ENCODE data around the gene ANKRD6.
"Not testable (repeated sequence)": the region's sequence is repeated elsewhere in the genome, so short reads cannot be mapped to it uniquely, and the experiment has no call there.

The ANKRD6 gene

GRCh38 chr6:89432875-89433251 lies at the start of gene ANKRD6:
Gene ANKRD6 (plus strand): TSS chr6:89433152. CDS start chr6:89566977, 133,825 bp downstream.
- no peak for DNase-seq (ENCODE audit: low read depth, low spot score)
- H3K27ac ChIP-seq = no peak within 1 kb of the TSS

DNA sequence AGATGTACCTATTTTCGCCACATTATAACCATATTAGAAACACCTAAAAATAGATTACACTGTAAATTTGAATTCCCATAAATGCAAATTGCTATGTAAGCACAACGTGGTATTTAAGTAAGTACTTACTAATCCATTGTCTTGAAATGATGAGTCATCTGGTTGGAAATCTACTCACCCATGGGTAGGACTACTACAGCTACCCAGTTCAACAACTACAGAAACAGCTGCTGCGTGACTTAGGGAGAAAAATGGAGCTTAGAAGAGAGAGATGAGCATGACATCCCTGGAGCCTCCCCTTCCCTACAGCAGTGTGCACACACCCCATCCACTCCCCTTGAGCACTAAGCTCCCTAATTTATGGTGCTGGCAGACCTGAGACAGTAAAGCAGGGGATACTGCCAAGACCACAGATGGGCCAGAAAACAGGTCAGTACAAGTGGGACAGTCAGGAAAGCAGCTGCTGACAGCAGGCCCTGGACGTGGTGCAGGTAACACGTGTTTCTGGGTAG lies 47.7 kb upstream of the ANKRD6 start:
- peak; percentile 86 for DNase-seq (ENCODE audit: low read depth, low spot score)
- H3K27ac ChIP-seq = peak overlapping the region; percentile 20

- no peak for DNase-seq (ENCODE audit: low read depth, low spot score)
- H3K27ac ChIP-seq = peak overlapping the region; percentile 20
Measured at GRCh38 chr6:89385846-89386245, 47.1 kb upstream of the ANKRD6 start.

DNA sequence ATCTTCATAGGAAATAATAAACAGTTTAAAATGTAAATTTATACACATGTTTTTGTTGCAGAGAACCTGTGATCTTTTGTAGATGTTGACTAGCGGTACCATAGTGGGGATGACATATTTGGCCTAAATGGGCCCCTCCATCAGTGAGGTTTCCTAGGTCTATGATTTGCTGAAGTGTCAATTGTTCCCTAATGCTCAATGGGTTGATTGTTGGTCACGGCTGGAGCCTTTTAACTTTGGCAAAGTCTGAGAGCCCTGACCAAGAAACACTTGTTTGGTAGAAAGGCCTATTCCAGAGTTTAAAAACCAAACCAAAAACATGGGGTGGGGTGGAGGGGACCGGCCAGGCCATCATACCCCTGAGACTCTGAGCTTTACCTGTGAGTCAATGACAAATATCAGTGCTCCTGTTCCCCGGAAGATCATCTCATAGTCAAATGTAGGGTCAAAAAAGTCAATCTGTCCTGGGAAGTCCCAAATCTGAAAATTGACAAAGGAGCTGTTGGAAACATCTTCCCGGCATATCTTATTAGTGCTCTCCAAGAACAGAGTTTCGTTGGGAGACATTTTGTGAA lies 45.9 kb upstream of the ANKRD6 start:
- no peak for DNase-seq (ENCODE audit: low read depth, low spot score)
- H3K27ac ChIP-seq = no peak overlapping the region

DNA sequence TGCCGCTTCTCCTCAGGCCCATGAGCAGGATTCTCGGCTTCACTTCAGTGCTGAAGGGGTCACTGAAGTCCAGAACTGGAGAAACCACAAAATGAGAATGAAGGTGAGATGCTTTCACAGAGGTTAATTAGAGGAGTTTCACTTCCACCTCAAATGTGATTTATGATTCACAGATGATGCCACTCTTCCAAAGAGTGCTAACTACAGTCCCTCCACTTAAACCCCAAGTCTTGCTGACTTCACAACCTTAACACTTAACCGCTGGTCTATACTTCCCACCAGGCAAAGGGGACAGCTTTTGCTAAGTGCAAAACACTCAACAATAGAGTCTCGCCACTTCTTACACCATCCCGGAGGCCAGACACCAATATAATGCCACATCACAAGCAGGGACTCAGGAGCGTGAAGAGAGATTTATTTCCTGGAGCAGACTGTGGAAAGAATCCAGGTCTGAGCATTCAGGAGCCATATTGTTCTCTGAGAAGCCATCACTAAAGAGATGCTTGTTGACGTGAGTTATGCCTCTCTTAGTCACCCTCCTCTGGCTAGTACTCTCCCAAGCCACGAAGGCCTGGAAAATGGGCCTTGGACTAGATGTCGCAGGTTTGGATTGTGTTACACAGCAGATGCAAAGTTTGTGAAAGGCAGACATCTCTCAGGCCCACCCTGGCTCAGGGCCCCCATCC lies 45.3 kb upstream of the ANKRD6 start:
- no peak overlapping the region for H3K27ac ChIP-seq
- DNase-seq (ENCODE audit: low read depth, low spot score) = no peak

- H3K27ac ChIP-seq = no peak overlapping the region
- DNase-seq (ENCODE audit: low read depth, low spot score) = no peak
Measured at GRCh38 chr6:89388846-89389245, 44.1 kb upstream of the ANKRD6 start.

DNA sequence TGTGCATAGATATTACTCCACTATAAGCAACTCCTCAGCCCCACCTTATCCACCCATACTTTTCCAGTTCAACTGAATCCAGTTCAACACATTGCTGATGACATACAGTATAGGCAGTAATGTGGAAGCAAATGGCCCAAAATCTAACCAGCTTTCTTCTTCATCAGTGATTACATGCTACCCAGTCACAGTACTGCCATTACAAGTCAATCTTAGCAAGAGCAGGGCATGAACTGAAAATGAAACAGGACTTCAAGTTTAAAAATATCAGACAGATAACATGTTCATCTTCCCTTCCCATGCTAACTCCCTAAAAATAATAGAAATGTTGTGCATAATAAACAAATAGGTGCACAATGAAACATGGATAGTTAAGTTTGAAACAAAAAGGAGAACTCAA lies 40.1 kb upstream of the ANKRD6 start:
- no peak for DNase-seq (ENCODE audit: low read depth, low spot score)
- no peak overlapping the region for H3K27ac ChIP-seq

DNA sequence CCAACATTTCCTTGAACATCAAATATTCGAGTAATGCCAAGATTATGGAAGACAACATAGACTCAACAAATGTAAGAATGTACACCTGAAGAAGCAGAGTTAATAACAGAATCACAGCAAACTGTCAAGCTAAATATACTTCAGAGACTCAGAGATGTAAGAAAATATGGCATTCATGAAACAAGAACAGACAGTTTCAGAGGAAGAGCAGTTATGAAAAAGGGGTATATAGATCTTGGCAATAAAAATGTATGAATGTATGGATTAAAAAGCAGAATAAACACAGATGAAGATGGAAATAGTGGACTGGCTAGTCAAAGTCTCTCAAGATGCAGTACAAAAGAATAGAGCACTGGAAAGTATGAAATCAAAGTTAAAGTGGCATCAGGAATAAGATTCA lies 39.3 kb upstream of the ANKRD6 start:
- DNase-seq (ENCODE audit: low read depth, low spot score) = no peak
- no peak overlapping the region for H3K27ac ChIP-seq

GRCh38 chr6:89397884-89398283 lies 35.1 kb upstream of the ANKRD6 start:
- not testable (repeated sequence) for H3K27ac ChIP-seq; DNase-seq (ENCODE audit: low read depth, low spot score)

GRCh38 chr6:89398762-89399525 lies 34.0 kb upstream of the ANKRD6 start:
- no peak overlapping the region for H3K27ac ChIP-seq
- DNase-seq (ENCODE audit: low read depth, low spot score) = no peak

DNA sequence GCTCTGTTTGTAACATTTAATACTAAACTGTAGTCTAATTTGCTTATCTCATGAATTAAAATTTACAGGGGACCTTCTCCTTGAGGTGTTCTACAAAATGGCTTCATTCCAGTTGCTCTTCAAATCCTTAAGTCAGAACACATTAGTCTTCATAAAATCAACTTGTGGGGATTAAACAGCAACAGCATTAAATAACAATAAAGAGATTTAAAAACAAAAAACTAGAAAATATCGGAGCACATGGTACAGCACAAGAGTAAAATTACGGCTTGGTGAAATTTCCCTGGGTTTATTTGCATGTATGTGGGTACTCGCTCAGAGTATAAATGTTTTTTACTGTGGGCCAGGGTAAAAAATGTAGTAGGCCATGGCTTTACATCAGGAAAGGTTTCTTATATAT lies 32.9 kb upstream of the ANKRD6 start:
- DNase-seq (ENCODE audit: low read depth, low spot score) = no peak
- no peak overlapping the region for H3K27ac ChIP-seq

- DNase-seq (ENCODE audit: low read depth, low spot score) = no peak
- H3K27ac ChIP-seq = no peak overlapping the region
Measured at GRCh38 chr6:89400912-89401399, 32.0 kb upstream of the ANKRD6 start.

- no peak overlapping the region for H3K27ac ChIP-seq
- no peak for DNase-seq (ENCODE audit: low read depth, low spot score)
Measured at GRCh38 chr6:89402776-89403175, 30.2 kb upstream of the ANKRD6 start.

DNA sequence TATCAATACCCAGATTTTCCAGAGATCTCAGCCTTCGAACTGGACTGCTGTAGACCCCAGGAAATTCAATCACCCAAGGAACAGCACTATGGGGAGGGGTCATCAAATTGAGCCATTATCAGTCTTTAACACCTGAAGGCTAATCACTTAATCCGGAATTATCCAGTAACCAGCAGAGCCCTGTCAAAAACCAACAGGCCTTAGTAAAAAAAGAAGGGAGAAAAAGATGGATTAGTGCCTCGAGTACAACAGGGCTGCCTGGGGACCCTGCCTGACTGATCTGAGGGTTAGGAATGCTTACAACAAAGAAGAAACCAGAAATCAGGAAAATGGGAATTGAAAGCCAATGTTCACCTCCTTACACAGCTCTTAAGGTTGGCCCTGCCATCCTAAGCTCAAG lies 28.4 kb upstream of the ANKRD6 start:
- no peak overlapping the region for H3K27ac ChIP-seq
- no peak for DNase-seq (ENCODE audit: low read depth, low spot score)

DNA sequence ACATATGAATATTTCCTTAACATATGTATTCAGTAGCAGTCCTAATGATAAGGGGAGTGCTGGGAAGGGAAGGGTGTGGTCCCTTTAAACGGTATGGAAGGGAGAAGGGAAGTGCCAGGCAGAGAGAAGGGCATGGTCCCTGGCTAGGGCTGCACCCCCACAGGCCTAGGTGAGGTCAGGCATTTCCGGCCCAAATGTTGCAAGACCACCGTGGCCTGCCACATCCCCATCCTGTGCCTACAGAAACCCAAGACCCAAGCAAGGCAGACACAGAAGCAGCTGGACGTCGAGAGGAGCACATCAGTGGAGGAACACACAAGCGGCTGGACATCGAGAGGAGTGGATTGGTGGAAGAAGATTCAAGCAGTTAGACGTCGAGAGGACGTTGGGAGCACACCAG lies 26.8 kb upstream of the ANKRD6 start:
- no peak for DNase-seq (ENCODE audit: low read depth, low spot score)
- no peak overlapping the region for H3K27ac ChIP-seq

- DNase-seq (ENCODE audit: low read depth, low spot score) = no peak
- H3K27ac ChIP-seq = no peak overlapping the region
Measured at GRCh38 chr6:89409461-89410035, 23.4 kb upstream of the ANKRD6 start.

GRCh38 chr6:89410231-89410761 lies 22.7 kb upstream of the ANKRD6 start:
- no peak for DNase-seq (ENCODE audit: low read depth, low spot score)
- no peak overlapping the region for H3K27ac ChIP-seq

GRCh38 chr6:89410788-89411144 lies 22.2 kb upstream of the ANKRD6 start:
- H3K27ac ChIP-seq = no peak overlapping the region
- no peak for DNase-seq (ENCODE audit: low read depth, low spot score)

DNA sequence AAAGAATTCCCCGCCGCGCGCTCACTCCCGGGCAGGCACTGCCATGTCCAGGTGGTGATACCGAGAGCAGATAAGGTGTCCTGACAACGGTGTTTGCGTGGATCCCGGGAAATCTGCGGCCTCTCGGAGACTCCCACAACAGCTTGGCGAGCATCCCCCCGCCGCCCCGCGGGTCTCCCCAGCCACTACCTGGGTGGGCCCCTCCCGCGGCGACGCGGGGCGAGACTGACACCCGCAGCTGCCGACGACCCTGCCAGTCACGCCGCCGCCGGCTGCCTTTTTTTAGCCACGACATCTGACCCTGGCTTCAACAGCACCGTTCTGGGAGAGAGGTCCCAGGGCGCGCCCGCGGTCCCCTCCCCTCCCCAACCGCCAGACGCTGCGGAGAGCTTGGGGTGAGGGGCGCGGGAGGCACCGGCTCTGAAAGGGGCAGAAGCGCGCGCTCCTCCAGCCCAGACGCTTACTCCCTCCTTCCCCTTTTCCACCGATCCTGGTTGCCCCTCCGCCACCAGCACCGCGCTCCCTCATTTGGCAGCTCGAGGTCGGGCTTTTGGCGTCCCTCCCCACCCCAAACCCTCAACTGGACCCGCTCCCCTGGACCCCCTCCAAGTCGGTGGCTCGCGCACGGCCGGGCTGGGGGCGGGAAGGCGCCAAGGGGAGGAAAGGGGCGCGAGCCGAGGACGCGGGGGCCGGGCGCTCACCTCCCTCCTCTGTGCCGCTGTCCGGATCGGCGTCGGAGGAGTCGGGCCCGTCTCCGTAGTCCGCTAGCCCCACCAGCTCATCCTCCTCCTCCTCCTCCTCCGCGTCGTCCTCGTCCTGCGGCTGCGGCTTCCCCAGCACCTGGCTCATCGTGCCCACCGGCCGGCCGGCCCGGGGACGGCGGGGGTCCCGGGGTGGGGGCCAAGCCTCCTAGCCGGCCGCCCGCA lies 21.5 kb upstream of the ANKRD6 start:
- no peak for DNase-seq (ENCODE audit: low read depth, low spot score)
- H3K27ac ChIP-seq = no peak overlapping the region
